HL-60 (cell line): ENCODE data around the gene CHD5.
A peak's percentile ranks its signal among the peaks of the same experiment; 100 is the strongest.

Experiments
- DNase-seq, 2 experiments: peaks; one replicate each; pipeline ENCODE4 v3.0.0-alpha.2; 2010 to 2020; ENCODE audit warnings: low read depth in 1 of 2, low spot score in 1 of 2
- H3K27ac ChIP-seq: fragments of 250-450 bp; sonication (Bioruptor Pico); replicated peaks from 2 replicates; pipeline ENCODE4 v1.5.1; 2020; ENCODE audit warnings: mild to moderate bottlenecking, moderate library complexity
- H3K27me3 ChIP-seq: fragments of 250-450 bp; sonication (Bioruptor Pico); 2 replicates; pipeline ENCODE4 v1.5.1; 2021; ENCODE audit warnings: mild to moderate bottlenecking, moderate library complexity; ENCODE audit not compliant: insufficient read depth, poor library complexity, severe bottlenecking
- H3K4me3 ChIP-seq: replicated peaks from 2 replicates; pipeline ENCODE4 v1.5.1; 2011; ENCODE audit warnings: mild to moderate bottlenecking, control low read depth, low read length; ENCODE audit not compliant: insufficient read depth
- CTCF ChIP-seq: IDR thresholded peaks from one replicate; pipeline ENCODE4 v1.5.1; 2011; ENCODE audit warnings: low read length, control low read depth, inconsistent platforms; ENCODE audit not compliant: insufficient read depth
- GABPA ChIP-seq: IDR thresholded peaks from 2 replicates; pipeline ENCODE4 v1.6.1; 2012; ENCODE audit warnings: low read depth
- POLR2AphosphoS5 ChIP-seq: IDR thresholded peaks from 2 replicates; pipeline ENCODE4 v1.6.1; 2012; ENCODE audit warnings: low read depth
- REST ChIP-seq: IDR thresholded peaks from 2 replicates; pipeline ENCODE4 v1.6.1; 2012; ENCODE audit warnings: low read depth; ENCODE audit not compliant: insufficient replicate concordance
- SPI1 ChIP-seq: IDR thresholded peaks from 2 replicates; pipeline ENCODE4 v1.6.1; 2012; ENCODE audit warnings: low read depth, mild to moderate bottlenecking, borderline replicate concordance

The CHD5 gene

GRCh38 chr1:6074192-6074901, 105.8 kb downstream of the CHD5 start:
- H3K27me3 ChIP-seq = no peaks in the 10 kb centered on the region
- TF ChIP-seq REST = no peak
- TF ChIP-seq GABPA = no peak
- TF ChIP-seq CTCF = no peak
- no peak for TF ChIP-seq POLR2AphosphoS5
- no peak for TF ChIP-seq SPI1
- no peak overlapping the region for H3K4me3 ChIP-seq
- no peak overlapping the region for H3K27ac ChIP-seq
- no peak for DNase-seq

- DNase-seq = no peak
- Histone ChIP-seq H3K27ac (no peak overlapping the region), H3K4me3 (no peak overlapping the region), H3K27me3 (no peaks in the 10 kb centered on the region)
- no peak for TF ChIP-seq CTCF
- TF ChIP-seq POLR2AphosphoS5 = no peak
- no peak for TF ChIP-seq SPI1
- TF ChIP-seq REST = no peak
- TF ChIP-seq GABPA = no peak
Observed at GRCh38 chr1:6073480-6074053, 106.6 kb downstream of the CHD5 start.

GRCh38 chr1:6072774-6073479, 107.2 kb downstream of the CHD5 start:
- no peaks in the 10 kb centered on the region for H3K27me3 ChIP-seq
- TF ChIP-seq CTCF = no peak
- TF ChIP-seq SPI1 = no peak
- no peak for TF ChIP-seq REST
- TF ChIP-seq POLR2AphosphoS5 = peak; percentile 14; the same call in 1 of the 2 replicates
- TF ChIP-seq GABPA = no peak
- H3K27ac ChIP-seq = no peak overlapping the region

More at GRCh38 chr1:6072774-6073479, 107.2 kb downstream of the CHD5 start:
- DNase-seq = no peak
- H3K4me3 ChIP-seq = no peak overlapping the region
